ENCODE measurements around the gene DKK1.
"Not testable (repeated sequence)": the region's sequence is repeated elsewhere in the genome, so short reads cannot be mapped to it uniquely, and the experiment has no call there.

DKK1 gene

GRCh38 chr10:52318822-52319464, 4.9 kb downstream of the DKK1 start:
- peak; percentile 98 for DNase-seq

GRCh38 chr10:52319926-52320325, 5.8 kb downstream of the DKK1 start:
- DNase-seq = peak; percentile 72

GRCh38 chr10:52322323-52322722, 8.2 kb downstream of the DKK1 start:
- DNase-seq = no peak

DNA sequence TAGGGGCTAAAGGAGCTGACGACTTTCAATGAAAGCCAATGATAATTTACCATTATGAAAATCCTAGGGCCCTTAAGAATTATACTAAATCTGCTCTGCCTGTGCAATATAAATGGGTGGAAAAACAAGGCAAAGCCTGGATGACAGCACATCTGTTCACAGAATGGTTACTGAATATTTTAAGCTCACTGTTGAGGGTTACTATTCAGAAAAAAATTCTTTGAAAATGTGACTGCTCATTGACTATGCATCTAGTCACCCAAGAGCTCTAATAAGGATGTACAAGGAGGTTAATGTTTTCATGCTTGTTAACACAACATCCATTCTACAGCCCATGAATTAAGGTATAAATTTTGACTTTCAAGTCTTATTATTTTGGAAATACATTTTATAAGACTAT, 8.9 kb downstream of the DKK1 start:
- DNase-seq = peak; percentile 59

GRCh38 chr10:52326382-52326781, 12.3 kb downstream of the DKK1 start:
- no peak for DNase-seq

GRCh38 chr10:52331638-52332364, 17.7 kb downstream of the DKK1 start:
- DNase-seq = no peak

DNA sequence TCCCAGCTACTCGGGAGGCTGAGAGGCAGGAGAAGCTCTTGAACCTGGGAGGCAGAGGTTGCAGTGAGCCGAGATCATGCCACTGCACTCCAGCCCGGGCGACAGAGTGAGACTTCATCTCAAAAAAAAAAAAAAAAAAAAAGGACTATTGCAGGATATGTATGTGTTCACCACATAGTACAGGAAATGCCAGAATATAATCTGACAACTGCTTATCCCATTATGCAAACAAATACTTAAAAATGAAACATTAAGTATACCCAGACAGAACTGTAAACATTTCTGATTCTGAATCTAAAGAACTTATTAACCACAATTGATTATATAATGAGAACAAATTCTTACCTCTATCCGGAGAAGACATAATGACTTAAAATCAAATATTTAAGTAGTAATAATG, 18.7 kb downstream of the DKK1 start:
- DNase-seq = no peak

DNA sequence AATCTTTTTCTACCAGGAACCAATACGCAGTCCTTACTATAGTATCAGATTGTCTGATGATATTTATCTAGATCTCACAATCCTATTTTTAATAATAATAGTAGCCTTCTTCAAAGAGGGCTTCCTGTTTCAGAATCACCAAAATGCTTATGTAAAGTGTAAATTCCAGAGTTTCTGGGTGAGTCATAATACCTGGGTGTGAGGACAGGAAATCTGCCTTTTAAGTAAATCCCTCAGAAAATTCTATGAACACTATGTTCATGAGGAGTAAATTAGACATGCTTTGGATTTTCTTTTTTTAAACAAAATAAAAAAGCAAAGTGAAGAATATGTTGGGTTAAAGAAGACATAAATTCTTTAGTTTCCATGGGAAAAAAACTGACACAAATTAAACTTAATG, 20.5 kb downstream of the DKK1 start:
- peak; percentile 42 for DNase-seq

GRCh38 chr10:52335665-52336064, 21.6 kb downstream of the DKK1 start:
- DNase-seq = no peak

DNA sequence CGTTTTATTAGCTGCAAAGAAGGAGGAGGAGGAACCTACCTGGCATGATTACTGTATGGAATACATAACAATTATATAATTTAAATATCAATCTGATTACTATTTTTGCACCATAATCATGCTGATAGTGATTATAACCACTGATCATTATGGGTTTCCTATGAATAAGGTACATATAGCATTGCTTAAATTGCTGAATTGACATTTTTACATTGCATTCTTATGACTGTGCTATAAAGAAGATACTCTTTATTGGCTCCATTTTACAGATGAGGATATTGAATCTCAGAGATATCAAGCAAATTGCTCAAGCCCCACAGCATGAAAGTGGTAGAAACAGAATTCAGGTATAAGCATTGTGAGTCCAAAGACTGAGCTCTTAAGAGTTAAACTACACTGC, 23.1 kb downstream of the DKK1 start:
- DNase-seq = no peak

GRCh38 chr10:52343439-52343838, 29.4 kb downstream of the DKK1 start:
- DNase-seq = no peak

DNA sequence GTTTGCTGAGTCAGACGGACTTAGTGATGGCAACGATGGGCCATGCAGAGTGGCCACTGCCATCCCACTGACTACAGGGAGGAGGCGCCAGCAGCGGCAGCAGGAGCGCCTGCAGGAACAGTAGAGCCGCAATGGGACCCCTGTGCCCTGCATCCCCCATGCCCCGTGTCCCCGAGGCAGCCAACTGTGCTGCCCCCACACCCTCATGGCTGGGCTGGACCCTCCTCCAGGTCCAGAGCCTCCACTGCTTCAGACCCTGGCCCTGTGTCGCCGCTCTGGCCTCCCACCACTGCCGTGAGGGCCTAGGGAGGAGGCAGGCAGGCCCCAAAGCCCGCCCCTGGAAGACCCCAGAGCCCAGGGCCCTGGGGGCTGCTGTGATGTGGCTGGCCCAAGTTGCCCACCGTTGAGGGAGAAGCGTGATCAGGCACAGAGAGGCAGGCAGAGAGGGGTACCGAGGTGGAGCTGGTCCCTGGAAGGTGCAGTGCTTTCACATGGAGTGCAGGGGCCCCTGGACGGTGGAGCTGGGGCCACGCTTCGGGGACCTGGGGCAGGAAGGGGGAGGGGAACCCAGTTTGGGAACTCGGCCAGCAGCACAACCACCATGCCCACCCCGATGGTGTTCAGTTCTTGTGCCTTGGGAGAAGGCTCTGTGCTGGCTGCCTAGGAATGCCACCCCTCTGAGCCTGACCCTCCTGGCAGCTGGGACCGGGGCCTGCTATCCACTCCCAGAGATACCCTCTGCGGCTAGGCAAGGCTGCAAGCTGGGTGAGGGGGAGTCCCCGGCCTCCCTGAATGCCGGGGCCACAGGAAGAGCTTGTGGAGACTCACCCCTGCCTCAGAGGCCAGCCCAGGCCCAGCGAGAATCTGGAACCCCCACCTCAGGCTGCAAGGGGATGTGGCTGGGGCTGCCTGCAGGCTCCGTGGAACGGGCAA, 32.6 kb downstream of the DKK1 start:
- no peak for DNase-seq

DNA sequence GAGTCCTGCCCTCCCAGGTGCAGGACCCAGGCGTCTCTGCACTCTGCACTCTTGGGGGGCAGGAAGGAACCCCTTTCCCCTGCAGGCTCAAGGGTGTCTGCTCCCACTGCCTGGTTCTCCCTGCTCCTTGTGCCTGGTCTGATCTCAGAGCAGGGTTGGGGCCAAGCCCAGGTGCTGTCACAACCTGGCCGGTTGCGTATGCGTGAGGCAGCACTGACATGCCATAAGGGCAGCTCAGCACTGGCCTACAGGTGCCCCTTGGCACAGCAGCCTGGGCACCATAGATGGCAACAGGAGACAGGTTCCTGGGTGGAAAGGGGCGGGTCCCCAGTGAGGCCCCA, 33.2 kb downstream of the DKK1 start:
- no peak for DNase-seq

- DNase-seq = no peak
Observed at GRCh38 chr10:52348037-52348564, 34.0 kb downstream of the DKK1 start.

DNA sequence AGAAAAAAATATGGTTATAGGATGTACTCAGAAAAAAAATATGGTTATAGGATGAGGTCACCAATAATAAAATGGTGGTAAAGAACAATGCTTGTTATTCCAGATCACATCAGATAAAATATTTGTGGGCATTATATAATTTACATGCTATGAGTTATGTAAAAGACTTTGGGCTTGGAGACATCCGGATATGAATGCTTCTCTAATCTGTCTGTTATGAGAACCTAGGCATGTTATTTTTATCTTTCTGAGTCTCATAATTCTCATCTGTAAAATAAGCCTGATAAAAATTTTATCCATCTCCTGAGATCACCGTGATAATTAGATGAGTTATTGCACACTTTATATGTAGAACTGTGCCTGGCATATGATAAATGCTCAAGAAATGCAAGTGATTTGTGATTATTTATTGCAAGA, 37.8 kb downstream of the DKK1 start:
- DNase-seq = peak; percentile 83

DNA sequence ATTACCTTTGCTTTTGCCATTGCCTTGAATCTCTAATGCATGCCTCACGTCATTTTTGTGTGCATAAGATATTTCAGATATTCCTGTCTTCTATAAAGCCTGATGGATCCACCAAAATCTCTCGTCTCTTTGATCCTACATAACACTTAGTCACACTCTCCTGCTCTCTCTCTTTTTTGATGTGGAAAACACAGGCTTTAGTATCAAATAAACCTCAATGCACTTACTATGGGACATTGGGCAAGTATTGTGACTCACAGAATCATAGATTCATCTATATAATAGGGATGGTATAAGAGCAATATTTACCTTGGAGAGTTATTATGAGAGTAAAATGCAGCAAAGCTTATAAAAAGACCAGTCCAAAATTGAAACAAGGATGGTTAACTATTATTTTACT, 39.1 kb downstream of the DKK1 start:
- DNase-seq = no peak

DNA sequence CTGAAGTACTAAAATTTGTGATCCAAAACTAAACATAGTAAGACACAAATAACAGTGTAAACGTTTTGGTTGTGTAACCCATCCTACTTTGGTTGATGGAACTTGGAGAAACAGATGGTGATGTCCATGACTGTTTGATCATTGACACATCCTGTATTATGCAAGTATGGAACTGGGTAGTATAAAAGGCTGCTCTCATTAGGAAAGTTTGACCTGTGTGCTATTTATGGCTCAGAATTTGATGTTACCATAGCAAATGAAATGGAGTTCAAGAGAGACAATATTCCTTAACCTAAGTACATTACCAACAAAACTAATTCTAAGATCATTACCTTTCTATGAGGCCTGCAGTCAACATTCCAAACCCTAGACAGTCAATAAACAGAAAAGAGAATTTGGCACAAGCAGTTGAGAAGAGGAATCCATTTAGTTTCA, 39.9 kb downstream of the DKK1 start:
- peak; percentile 29 for DNase-seq

- no peak for DNase-seq
Observed at GRCh38 chr10:52357971-52358370, 43.9 kb downstream of the DKK1 start.

DNA sequence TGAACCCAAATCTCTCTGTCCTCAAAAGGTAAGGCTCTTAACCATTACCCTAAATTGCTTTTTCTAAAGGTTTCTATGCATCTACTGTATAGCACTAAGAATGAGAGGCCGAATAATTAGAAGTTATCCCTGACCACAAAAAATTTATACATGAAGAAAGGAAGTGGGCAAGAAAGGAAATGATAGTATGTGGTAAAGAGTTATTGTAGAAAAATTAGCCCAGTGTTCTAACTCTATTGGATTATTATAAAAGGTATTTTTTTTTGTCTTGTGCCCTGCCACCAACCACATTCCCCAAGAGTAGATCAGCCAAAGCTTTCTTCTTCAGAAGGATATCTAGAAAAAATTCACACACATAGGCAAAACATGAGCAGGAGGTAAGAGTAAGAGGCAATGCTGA, 45.4 kb downstream of the DKK1 start:
- peak; percentile 59 for DNase-seq

DNA sequence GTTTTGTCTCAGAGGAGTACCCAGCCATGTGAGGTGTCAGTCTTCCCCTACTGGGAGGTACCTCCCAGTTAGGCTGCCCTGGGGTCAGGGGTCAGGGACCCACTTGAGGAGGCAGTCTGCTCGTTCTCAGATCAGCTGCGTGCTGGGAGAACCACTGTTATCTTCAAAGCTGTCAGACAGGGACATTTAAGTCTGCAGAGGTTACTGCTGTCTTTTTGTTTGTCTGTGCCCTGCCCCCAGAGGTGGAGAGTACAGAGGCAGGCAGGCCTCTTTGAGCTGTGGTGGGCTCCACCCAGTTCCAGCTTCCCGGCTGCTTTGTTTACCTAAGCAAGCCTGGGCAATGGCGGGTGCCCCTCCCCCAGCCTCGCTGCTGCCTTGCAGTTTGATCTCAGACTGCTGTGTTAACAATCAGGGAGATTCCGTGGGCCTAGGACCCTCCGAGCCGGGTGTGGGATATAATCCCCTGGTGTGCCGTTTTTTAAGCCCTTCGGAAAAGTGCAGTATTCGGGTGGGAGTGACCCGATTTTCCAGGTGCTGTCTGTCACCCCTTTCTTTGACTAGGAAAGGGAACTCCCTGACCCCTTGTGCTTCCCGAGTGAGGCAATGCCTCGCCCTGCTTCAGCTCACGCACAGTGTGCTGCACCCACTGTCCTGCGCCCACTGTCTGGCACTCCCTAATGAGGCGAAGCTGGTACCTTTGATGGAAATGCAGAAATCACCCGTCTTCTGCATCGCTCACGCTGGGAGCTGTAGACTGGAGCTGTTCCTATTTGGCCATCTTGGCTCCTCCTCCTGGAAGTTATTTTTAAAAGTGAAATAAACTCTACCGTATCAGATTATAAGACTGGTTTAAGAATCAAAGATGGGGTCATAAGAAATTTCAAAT, 51.7 kb downstream of the DKK1 start:
- DNase-seq = not testable (repeated sequence)
